K562 (cell line): ENCODE data around the gene ZNF609. TPM values are rescaled to one million over a fixed set of nuclear protein-coding genes. Genes with fewer than 3 reads are reported as not detected.

Experiments
- CHD7 ChIP-seq: fragments of 200-600 bp; sonication (generic); IDR thresholded peaks from one replicate; pipeline ENCODE4 v1.6.1; 2012; ENCODE audit warnings: mild to moderate bottlenecking, low read depth, low read length, inconsistent platforms
- CTBP1 ChIP-seq: fragments of 450-650 bp; IDR thresholded peaks from 2 replicates; pipeline ENCODE4 v1.6.1; 2016; ENCODE audit warnings: borderline replicate concordance
- FOXA3 ChIP-seq, 2 experiments: fragments of 450-650 bp in 1 of 2; sonication (generic) in 1 of 2; formaldehyde crosslinking; IDR thresholded peaks in 1 of 2; conservative IDR thresholded peaks in 1 of 2; 2 replicates each; pipeline versions ENCODE4 v1.4.0 to v1.8.0; 2020 to 2022; ENCODE audit warnings: mild to moderate bottlenecking in 2 of 2, missing genetic modification reagents in 1 of 2
- FOXJ2 ChIP-seq: fragments of 200-800 bp; sonication (Bioruptor generic); IDR thresholded peaks from 2 replicates; pipeline ENCODE4 v1.6.1; 2016; ENCODE audit warnings: missing genetic modification characterization, missing compliant biosample characterization
- GTF2F1 ChIP-seq: IDR thresholded peaks from 2 replicates; pipeline ENCODE4 v1.6.1; 2011; ENCODE audit warnings: low read depth, low read length, improper control_type of control experiment
- HMGN3 ChIP-seq: IDR thresholded peaks from 2 replicates; pipeline ENCODE4 v1.6.1; 2011; ENCODE audit warnings: borderline replicate concordance, low read depth, mild to moderate bottlenecking, mixed read lengths, low read length; ENCODE audit not compliant: insufficient read length; ENCODE audit errors: extremely low read depth
- PTRF ChIP-seq: fragments of 450-650 bp; IDR thresholded peaks from 2 replicates; pipeline ENCODE4 v1.6.1; 2016; ENCODE audit warnings: mild to moderate bottlenecking, missing genetic modification characterization, missing compliant biosample characterization
- PTTG1 ChIP-seq: fragments of 450-650 bp; IDR thresholded peaks from 2 replicates; pipeline ENCODE4 v1.6.1; 2016; ENCODE audit warnings: low read depth, mild to moderate bottlenecking, missing genetic modification characterization, missing compliant biosample characterization
- SIX5 ChIP-seq, 2 experiments: IDR thresholded peaks; 2 replicates each; pipeline ENCODE4 v1.6.1; 2011; ENCODE audit warnings: low read length in 2 of 2, borderline replicate concordance in 1 of 2, low read depth in 1 of 2, mild to moderate bottlenecking in 1 of 2, moderate library complexity in 1 of 2; ENCODE audit not compliant: insufficient read depth in 1 of 2
- TCF15 ChIP-seq: fragments of 250-450 bp; sonication (Bioruptor Pico); IDR thresholded peaks from 2 replicates; pipeline ENCODE4 v1.8.0; 2022; ENCODE audit warnings: moderate library complexity, mild to moderate bottlenecking, inconsistent platforms
- TCF7 ChIP-seq: sonication (generic); IDR thresholded peaks from 2 replicates; pipeline ENCODE4 v1.6.1; 2016; ENCODE audit warnings: antibody characterized with exemption, borderline replicate concordance
- TFAM ChIP-seq: fragments of 250-450 bp; sonication (Bioruptor Pico); conservative IDR thresholded peaks from 2 replicates; pipeline ENCODE4 v1.5.0; 2021; ENCODE audit warnings: mild to moderate bottlenecking, moderate library complexity
- XRCC5 ChIP-seq: fragments of 200-400 bp; formaldehyde crosslinking; IDR thresholded peaks from 2 replicates; pipeline ENCODE4 v1.6.1; 2017; ENCODE audit warnings: low read depth, mild to moderate bottlenecking, low read length
- ZBTB12 ChIP-seq: fragments of 250-450 bp; sonication (Bioruptor Pico); IDR thresholded peaks from 2 replicates; pipeline ENCODE4 v1.4.0; 2020
- ZNF124 ChIP-seq: sonication (generic); formaldehyde crosslinking; IDR thresholded peaks from 2 replicates; pipeline ENCODE4 v1.8.1; 2022; ENCODE audit warnings: missing genetic modification reagents
- ZNF57 ChIP-seq: fragments of 450-650 bp; formaldehyde crosslinking; IDR thresholded peaks from 2 replicates; pipeline ENCODE4 v1.4.0; 2020; ENCODE audit warnings: mild to moderate bottlenecking, moderate library complexity
- polyA plus RNA-seq, 8 experiments: library from polyadenylated mRNA; depleted of rRNA in 4 of 8; stranded (reverse) in 5 of 8; unstranded in 3 of 8; fragments of >200 nt; fragmentation: Nextera tagmentation in 2 of 8; fragmentation: Illumina TruSeq in 1 of 8; extraction: Ambion mirVana in 2 of 8; extraction: Trizol in 1 of 8; gene quantifications; 2 replicates each; pipeline versions ENCODE4 v1.2.1 to v1.2.3, GENCODE V29; 2011 to 2014; ENCODE audit warnings: inconsistent platforms in 1 of 8, missing spikeins in 1 of 8
- total RNA-seq, 7 experiments: library from RNA; depleted of rRNA in 6 of 7; stranded (reverse); fragments of >200 nt in 6 of 7; fragmentation: Illumina TruSeq in 2 of 7; extraction: Trizol in 2 of 7; gene quantifications; 2 replicates each; pipeline versions ENCODE4 v1.2.1 to v1.2.3, GENCODE V29; 2011 to 2021; ENCODE audit warnings: low replicate concordance in 1 of 7

ZNF609 gene
- total and polyA plus RNA-seq, 9 of the 15 experiments (the other 6 are each of a cell fraction or from before 2014, with no cell fraction given): 3.0 to 38.7 (median 17.8) TPM

- no peak for TF ChIP-seq SIX5 (IDR thresholded peaks at IDR 0.05; ENCODE audit: borderline replicate concordance in 1 of 2, insufficient read depth in 1 of 2, low read depth in 1 of 2, low read length in 2 of 2)
- no peak for TF ChIP-seq PTTG1 (tag)
- TF ChIP-seq ZNF124 (CRISPR knock-in tag): no peak
- TF ChIP-seq XRCC5: 0 out of 2 replicates have a peak, but pooled peaks have one; percentile 54
- TF ChIP-seq GTF2F1: no peak
- no peak for TF ChIP-seq TFAM
- TF ChIP-seq FOXA3 (CRISPR knock-in tag; conservative IDR thresholded peaks at IDR 0.05 in 1 of 2, IDR thresholded peaks at IDR 0.05 in 1 of 2): peak in 1 of 2 experiments; percentile 75; a peak in 2 of 4 replicates
- TF ChIP-seq HMGN3: peak; percentile 91
- no peak for TF ChIP-seq PTRF (tag)
- no peak for TF ChIP-seq CHD7
- peak; percentile 93 for TF ChIP-seq FOXJ2 (tag)
- TF ChIP-seq ZBTB12 (CRISPR knock-in tag): no peak; the same call in 1 of the 2 replicates
- TF ChIP-seq TCF7: peak; percentile 72; the same call in 1 of the 2 replicates
- TF ChIP-seq CTBP1: peak; percentile 89; the same call in 1 of the 2 replicates
- no peak for TF ChIP-seq ZNF57 (CRISPR knock-in tag)
- no peak for TF ChIP-seq TCF15 (CRISPR knock-in tag)
These were observed 235.2 kb downstream of the ZNF609 start (continued) for GRCh38 chr15:64695561-64695992.
